ENCODE measurements around the gene CMC2.

The CMC2 gene

GRCh38 chr16:80932708-80933095 is 74.0 kb downstream of the CMC2 start:
- no peak for DNase-seq
- no peak overlapping the region for H3K27ac ChIP-seq (ENCODE audit: low read length)
- no peaks in the 10 kb centered on the region for H4K20me1 ChIP-seq (ENCODE audit: insufficient read depth, low read length)
- no peaks in the 10 kb centered on the region for H3K4me1 ChIP-seq (ENCODE audit: low read length)
- H3K9ac ChIP-seq (ENCODE audit: low read length): no peak overlapping the region
- no peaks in the 10 kb centered on the region for H3K79me2 ChIP-seq (ENCODE audit: low read length)
- no peak overlapping the region for H2AFZ ChIP-seq (ENCODE audit: low read length)
- no peaks in the 10 kb centered on the region for H3F3A ChIP-seq (ENCODE audit: insufficient read depth, low read length)
- H3K4me3 ChIP-seq (ENCODE audit: low read length): no peak overlapping the region
- H3K4me2 ChIP-seq (ENCODE audit: low read depth, low read length): no peak overlapping the region
- H3K36me3 ChIP-seq (replicated peaks; ENCODE audit: insufficient read depth, low read length): no peaks in the 10 kb centered on the region
- no peak for TF ChIP-seq CTCF (IDR thresholded peaks at IDR 0.05; ENCODE audit: low read length)
- H3K9me3 ChIP-seq (replicated peaks; ENCODE audit: insufficient read depth, low read length): no peaks in the 10 kb centered on the region
- H3K9me2 ChIP-seq (replicated peaks; ENCODE audit: insufficient read depth, low read length): no peaks in the 10 kb centered on the region
- no peaks in the 10 kb centered on the region for H3K27me3 ChIP-seq (replicated peaks; ENCODE audit: insufficient read depth, low read length)

GRCh38 chr16:80931801-80932707 is 74.6 kb downstream of the CMC2 start:
- Histone ChIP-seq H3K4me3 (ENCODE audit: low read length) (no peak overlapping the region), H4K20me1 (ENCODE audit: insufficient read depth, low read length) (no peaks in the 10 kb centered on the region), H3K27ac (ENCODE audit: low read length) (no peak overlapping the region), H3K9ac (ENCODE audit: low read length) (no peak overlapping the region), H3K4me2 (ENCODE audit: low read depth, low read length) (no peak overlapping the region), H3K9me3 (replicated peaks; ENCODE audit: insufficient read depth, low read length) (no peaks in the 10 kb centered on the region), H3K36me3 (replicated peaks; ENCODE audit: insufficient read depth, low read length) (no peaks in the 10 kb centered on the region), H3K9me2 (replicated peaks; ENCODE audit: insufficient read depth, low read length) (no peaks in the 10 kb centered on the region), H3K4me1 (ENCODE audit: low read length) (no peaks in the 10 kb centered on the region), H3F3A (ENCODE audit: insufficient read depth, low read length) (no peaks in the 10 kb centered on the region), H3K27me3 (replicated peaks; ENCODE audit: insufficient read depth, low read length) (no peaks in the 10 kb centered on the region), H2AFZ (ENCODE audit: low read length) (no peak overlapping the region), H3K79me2 (ENCODE audit: low read length) (no peaks in the 10 kb centered on the region)
- no peak for DNase-seq
- TF ChIP-seq EZH2phosphoT487 (IDR thresholded peaks at IDR 0.05; ENCODE audit: low read length) (no peak), CTCF (IDR thresholded peaks at IDR 0.05; ENCODE audit: low read length) (no peak), EZH2 (optimal IDR thresholded peaks at IDR 0.05; ENCODE audit: low read depth, low read length) (no peak)

- Histone ChIP-seq H4K20me1 (ENCODE audit: insufficient read depth, low read length) (no peaks in the 10 kb centered on the region), H3K27me3 (replicated peaks; ENCODE audit: insufficient read depth, low read length) (no peaks in the 10 kb centered on the region), H3K4me1 (ENCODE audit: low read length) (no peaks in the 10 kb centered on the region), H3F3A (ENCODE audit: insufficient read depth, low read length) (no peaks in the 10 kb centered on the region), H3K9ac (ENCODE audit: low read length) (no peak overlapping the region), H3K9me2 (replicated peaks; ENCODE audit: insufficient read depth, low read length) (no peaks in the 10 kb centered on the region), H3K4me2 (ENCODE audit: low read depth, low read length) (no peak overlapping the region), H3K27ac (ENCODE audit: low read length) (no peak overlapping the region), H3K9me3 (replicated peaks; ENCODE audit: insufficient read depth, low read length) (no peaks in the 10 kb centered on the region), H3K79me2 (ENCODE audit: low read length) (no peaks in the 10 kb centered on the region), H3K4me3 (ENCODE audit: low read length) (no peak overlapping the region), H3K36me3 (replicated peaks; ENCODE audit: insufficient read depth, low read length) (no peaks in the 10 kb centered on the region), H2AFZ (ENCODE audit: low read length) (no peak overlapping the region)
- DNase-seq: no peak
- TF ChIP-seq EZH2 (optimal IDR thresholded peaks at IDR 0.05; ENCODE audit: low read depth, low read length) (no peak), CTCF (IDR thresholded peaks at IDR 0.05; ENCODE audit: low read length) (no peak; the same call in 1 of the 2 replicates), EZH2phosphoT487 (IDR thresholded peaks at IDR 0.05; ENCODE audit: low read length) (no peak)
Measured at GRCh38 chr16:80924372-80924978, 82.2 kb downstream of the CMC2 start.
